PFSK-1 (cell line): ENCODE data around the gene ANKRD27.

Source experiments
- POLR2AphosphoS5 ChIP-seq: IDR thresholded peaks from 2 replicates; pipeline ENCODE4 v1.6.1; 2012; ENCODE audit warnings: low read depth, mild to moderate bottlenecking, control low read depth, low read length, moderate library complexity
- REST ChIP-seq, 2 experiments: IDR thresholded peaks; 2 replicates each; pipeline versions ENCODE4 v1.6.1 to v1.8.0; 2011 to 2012; ENCODE audit warnings: low read depth in 2 of 2, low read length in 2 of 2, control low read depth in 1 of 2, inconsistent platforms in 1 of 2, mild to moderate bottlenecking in 1 of 2, moderate library complexity in 1 of 2; ENCODE audit not compliant: insufficient read depth in 1 of 2
- TAF1 ChIP-seq: IDR thresholded peaks from 2 replicates; pipeline ENCODE4 v1.6.1; 2012; ENCODE audit warnings: low read length, control low read depth, borderline replicate concordance; ENCODE audit not compliant: insufficient read depth

- TF ChIP-seq TAF1 (no peak), POLR2AphosphoS5 (no peak), REST (IDR thresholded peaks at IDR 0.05; ENCODE audit: insufficient read depth in 1 of 2, low read depth in 2 of 2, low read length in 2 of 2) (no peak)
Observed at GRCh38 chr19:32676186-32676894, 1.4 kb upstream of the ANKRD27 start.
